Duodenal mucosa (tissue), 2 donors: Measurements from ENCODE around the gene MESP2.

ENCODE experiments used
- H3K27ac ChIP-seq: one replicate; pipeline ENCODE4 v1.7.0; 2013; ENCODE audit warnings: low read depth, low read length
- H3K27me3 ChIP-seq, 2 donors: one replicate each; pipeline ENCODE4 v1.7.0; 2013; ENCODE audit warnings: low read length in 2 of 2, control low read depth in 1 of 2; ENCODE audit not compliant: insufficient read depth in 2 of 2, control insufficient read depth in 1 of 2
- H3K36me3 ChIP-seq, 2 donors: one replicate each; pipeline ENCODE4 v1.7.0; 2013; ENCODE audit warnings: low read length in 2 of 2, control low read depth in 1 of 2; ENCODE audit not compliant: insufficient read depth in 2 of 2, control insufficient read depth in 1 of 2
- H3K4me1 ChIP-seq, 2 donors: one replicate each; pipeline ENCODE4 v1.7.0; 2013; ENCODE audit warnings: low read length in 2 of 2, control low read depth in 1 of 2; ENCODE audit not compliant: insufficient read depth in 2 of 2, control insufficient read depth in 1 of 2
- H3K4me3 ChIP-seq, 2 donors: one replicate each; pipeline ENCODE4 v1.7.0; 2013; ENCODE audit warnings: low read length in 2 of 2, low read depth in 1 of 2
- H3K9ac ChIP-seq, 2 donors: one replicate each; pipeline ENCODE4 v1.7.0; 2013; ENCODE audit warnings: low read length in 2 of 2, low read depth in 1 of 2
- H3K9me3 ChIP-seq, 2 donors: one replicate each; pipeline ENCODE4 v1.7.0; 2013; ENCODE audit warnings: low read length in 2 of 2, control low read depth in 1 of 2; ENCODE audit not compliant: control insufficient read depth in 1 of 2

Gene MESP2

GRCh38 chr15:89746386-89746780, 29.7 kb upstream of the MESP2 start:
- Histone ChIP-seq H3K27ac (no peak overlapping the region), H3K4me1 (peaks cover 9 to 12% of the 10 kb centered on the region in 2 donors), H3K4me3 (no peak overlapping the region), H3K9me3 (no peaks in the 10 kb centered on the region), H3K36me3 (no peaks in the 10 kb centered on the region), H3K9ac (no peak overlapping the region), H3K27me3 (peaks cover 0 to 5% of the 10 kb centered on the region in 2 donors)

DNA sequence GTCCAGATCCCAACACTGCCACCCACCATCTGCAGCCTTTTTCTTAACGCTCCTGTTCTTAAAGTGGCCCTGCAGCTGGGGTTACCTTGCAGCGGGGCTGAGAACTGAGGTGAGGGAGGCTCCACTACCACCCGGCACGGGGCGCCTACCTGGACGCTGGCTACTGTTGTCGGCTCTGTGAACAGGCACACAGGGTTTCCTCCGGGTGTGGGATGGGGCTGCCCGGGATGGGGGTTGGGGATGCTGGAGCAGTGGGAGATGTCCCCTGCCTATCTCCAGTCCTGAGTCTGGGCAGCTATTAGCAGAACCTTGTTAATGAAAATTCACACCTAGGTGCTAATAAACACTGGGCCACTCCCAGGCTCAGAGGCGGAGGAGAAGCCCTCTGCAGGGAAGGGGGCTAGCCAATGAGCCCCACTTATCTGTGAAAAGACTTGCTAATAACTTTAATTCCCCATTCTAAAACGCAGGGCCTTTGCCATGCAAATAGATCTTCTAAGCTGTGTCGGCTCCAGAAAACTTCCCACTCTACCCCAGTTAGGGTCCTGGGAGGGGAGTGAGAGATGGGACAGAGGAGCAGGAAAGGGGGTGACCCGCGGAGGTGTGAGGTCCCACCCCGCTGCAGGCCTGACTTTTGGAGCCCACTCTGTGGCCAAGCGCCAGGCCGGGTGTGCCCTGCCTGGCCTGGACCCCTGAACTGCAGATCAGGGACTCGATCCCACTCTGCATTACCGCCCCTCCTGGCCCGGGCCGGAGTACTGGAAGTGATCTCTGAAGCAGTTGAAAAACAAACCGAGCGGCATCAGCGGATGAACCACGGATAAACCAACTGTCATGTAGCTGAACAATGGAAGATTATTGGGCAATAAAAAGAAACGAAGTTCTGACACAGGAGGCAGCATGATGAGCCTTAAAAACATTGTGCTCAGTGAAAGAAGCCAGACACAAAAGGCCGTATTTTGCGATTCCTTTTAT, 28.1 kb upstream of the MESP2 start:
- Histone ChIP-seq H3K9me3 (no peaks in the 10 kb centered on the region), H3K4me1 (peaks cover 13 to 14% of the 10 kb centered on the region in 2 donors), H3K4me3 (no peak overlapping the region), H3K9ac (no peak overlapping the region), H3K27ac (no peak overlapping the region), H3K36me3 (no peaks in the 10 kb centered on the region), H3K27me3 (peaks cover 0 to 5% of the 10 kb centered on the region in 2 donors)

- Histone ChIP-seq H3K36me3 (no peaks in the 10 kb centered on the region), H3K9me3 (no peaks in the 10 kb centered on the region), H3K9ac (no peak overlapping the region), H3K27me3 (peaks cover 0 to 5% of the 10 kb centered on the region in 2 donors), H3K27ac (no peak overlapping the region), H3K4me1 (peaks cover 13 to 14% of the 10 kb centered on the region in 2 donors), H3K4me3 (no peak overlapping the region)
Observed at GRCh38 chr15:89749054-89749453, 27.1 kb upstream of the MESP2 start.

DNA sequence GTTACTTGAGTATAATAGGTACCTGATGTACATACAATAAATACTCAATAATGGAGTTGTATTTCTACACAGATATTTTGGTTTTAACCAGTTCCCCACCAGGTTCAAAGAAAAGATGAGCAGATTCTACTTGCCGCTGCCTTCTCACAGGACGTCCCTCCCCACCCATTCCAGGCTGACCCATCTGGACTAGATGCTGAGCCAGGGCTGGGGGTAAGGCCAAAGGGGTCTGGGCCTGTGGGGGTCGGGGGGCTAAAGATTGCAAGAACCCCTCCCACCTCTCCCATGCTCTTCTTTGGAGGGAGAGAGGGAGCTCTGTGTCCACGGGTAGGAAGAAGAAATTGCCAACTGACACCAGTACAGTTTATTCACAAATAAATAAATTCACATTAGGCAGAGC, 26.6 kb upstream of the MESP2 start:
- Histone ChIP-seq H3K36me3 (no peaks in the 10 kb centered on the region), H3K27ac (no peak overlapping the region), H3K4me3 (peak overlapping the region; percentile 71 to 72), H3K9me3 (no peaks in the 10 kb centered on the region), H3K9ac (no peak overlapping the region), H3K4me1 (peaks cover 13 to 14% of the 10 kb centered on the region in 2 donors), H3K27me3 (peaks cover 0 to 5% of the 10 kb centered on the region in 2 donors)

GRCh38 chr15:89749951-89750559, 26.1 kb upstream of the MESP2 start:
- H3K27ac ChIP-seq, result no peak overlapping the region
- peak overlapping the region; percentile 39 to 72 for H3K9ac ChIP-seq
- peaks cover 13 to 14% of the 10 kb centered on the region in 2 donors for H3K4me1 ChIP-seq
- peak overlapping the region; percentile 71 to 72 for H3K4me3 ChIP-seq
- H3K9me3 ChIP-seq, result no peaks in the 10 kb centered on the region
- H3K27me3 ChIP-seq, result peaks cover 0 to 5% of the 10 kb centered on the region in 2 donors
- H3K36me3 ChIP-seq, result no peaks in the 10 kb centered on the region

DNA sequence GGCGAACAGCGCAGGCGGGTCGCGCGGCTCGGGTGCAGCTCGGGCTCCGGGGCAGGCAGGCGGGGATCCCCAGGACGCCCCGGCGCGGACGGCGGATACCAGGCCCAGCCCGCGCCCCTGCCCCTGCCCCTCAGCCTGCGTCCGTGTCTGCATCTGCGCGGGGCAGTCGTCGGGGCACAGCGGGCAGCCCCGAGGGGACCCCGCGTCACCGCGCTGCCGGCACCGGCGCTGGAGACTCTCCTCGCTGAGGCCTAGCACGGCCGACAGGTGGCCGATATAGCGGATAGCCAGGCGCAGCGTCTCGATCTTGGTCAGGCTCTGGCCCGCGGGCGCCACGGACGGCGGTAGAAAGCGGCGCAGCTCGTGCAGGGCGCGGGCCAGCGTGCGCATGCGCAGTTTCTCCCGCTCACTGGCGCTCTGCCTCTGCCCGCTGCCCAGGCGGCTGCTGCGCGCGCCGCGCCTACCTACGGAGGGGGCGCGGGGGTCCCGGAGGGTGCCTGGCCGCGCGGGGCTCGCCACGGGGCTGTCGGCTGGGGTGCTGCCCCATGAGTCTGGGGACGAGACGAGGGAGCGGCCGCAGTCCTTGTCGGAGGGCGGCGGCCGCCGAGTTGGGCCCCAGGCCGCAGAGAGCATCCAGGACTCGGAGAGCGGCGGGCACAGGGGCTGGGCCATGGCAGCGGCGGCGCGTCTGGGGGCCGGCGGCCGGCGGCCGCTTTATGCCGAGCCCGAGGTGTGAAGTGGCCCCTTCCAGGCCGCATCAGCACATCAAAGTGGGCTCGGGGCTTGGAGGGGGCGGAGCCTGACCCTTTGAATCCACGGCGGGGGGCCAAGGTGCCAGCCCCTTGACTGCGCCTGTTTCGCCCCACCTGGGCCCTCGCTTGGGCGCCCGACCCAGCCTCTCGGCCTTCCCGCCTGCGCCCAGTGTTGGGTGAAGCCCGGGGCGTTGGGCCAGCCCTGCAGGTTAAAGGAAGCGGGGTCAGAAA, 25.3 kb upstream of the MESP2 start, which contains the start of gene MESP1:
MESP1 (minus strand) TSS at position 690 of the 983 bp plus-strand sequence; CDS start at position 672, 18 bp downstream.
- peaks cover 13 to 14% of the 10 kb centered on the region in 2 donors for H3K4me1 ChIP-seq
- no peak within 1 kb of the TSS for H3K27ac ChIP-seq
- H3K27me3 ChIP-seq, result peaks cover 0 to 4% of the 10 kb centered on the region in 2 donors
- no peaks in the 10 kb centered on the region for H3K9me3 ChIP-seq
- peak within 1 kb of the TSS; percentile 71 to 72 for H3K4me3 ChIP-seq
- H3K9ac ChIP-seq, result peak within 1 kb of the TSS; percentile 39 to 72
- no peaks in the 10 kb centered on the region for H3K36me3 ChIP-seq

DNA sequence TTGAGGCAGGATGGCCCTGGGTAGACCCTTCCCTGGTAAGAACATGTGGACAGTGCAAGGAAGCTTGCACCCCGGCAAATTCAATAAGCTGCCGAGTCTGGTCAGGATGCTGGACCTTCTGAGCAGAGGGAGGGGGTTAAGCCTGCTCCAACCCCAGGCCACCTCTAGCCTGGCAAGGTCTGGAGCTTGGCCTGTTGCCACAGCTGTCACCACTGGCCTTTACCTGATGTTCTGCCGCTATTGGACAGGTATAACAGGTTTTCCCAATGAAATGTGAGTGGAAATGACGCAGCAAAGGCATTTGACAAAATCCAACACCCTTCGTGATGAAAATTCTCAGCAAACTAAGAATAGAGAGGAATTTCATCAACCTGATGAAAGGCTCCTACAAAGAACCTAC, 24.4 kb upstream of the MESP2 start:
- Histone ChIP-seq H3K4me3 (no peak overlapping the region), H3K36me3 (no peaks in the 10 kb centered on the region), H3K27me3 (no peaks in the 10 kb centered on the region), H3K9ac (no peak overlapping the region), H3K27ac (no peak overlapping the region), H3K9me3 (no peaks in the 10 kb centered on the region), H3K4me1 (peaks cover 13 to 14% of the 10 kb centered on the region in 2 donors)

DNA sequence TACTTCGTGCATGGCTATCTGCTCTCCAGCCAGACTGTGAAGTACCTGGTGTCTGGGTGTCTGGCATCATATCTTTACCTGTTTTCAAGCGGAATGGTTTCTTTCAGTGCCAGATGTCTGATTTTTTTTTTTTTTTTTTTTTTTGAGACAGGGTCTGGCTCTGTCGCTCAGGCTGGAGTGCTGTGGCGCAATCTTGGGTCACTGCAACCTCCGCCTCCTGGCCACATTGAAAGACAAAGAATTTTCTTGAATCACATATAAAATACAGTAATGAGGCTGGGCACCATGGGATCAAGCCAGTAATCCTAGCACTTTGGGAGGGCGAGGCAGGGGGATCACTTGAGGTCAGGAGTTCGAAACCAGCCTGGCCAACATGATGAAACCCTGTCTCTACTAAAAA, 22.3 kb upstream of the MESP2 start:
- Histone ChIP-seq H3K4me3 (no peak overlapping the region), H3K27me3 (no peaks in the 10 kb centered on the region), H3K27ac (no peak overlapping the region), H3K36me3 (no peaks in the 10 kb centered on the region), H3K9ac (no peak overlapping the region), H3K4me1 (peaks cover 13 to 14% of the 10 kb centered on the region in 2 donors), H3K9me3 (no peaks in the 10 kb centered on the region)

- H3K36me3 ChIP-seq, result no peaks in the 10 kb centered on the region
- H3K4me3 ChIP-seq, result no peak overlapping the region
- H3K9ac ChIP-seq, result no peak overlapping the region
- no peaks in the 10 kb centered on the region for H3K27me3 ChIP-seq
- H3K9me3 ChIP-seq, result no peaks in the 10 kb centered on the region
- H3K27ac ChIP-seq, result no peak overlapping the region
- H3K4me1 ChIP-seq, result peaks cover 12 to 14% of the 10 kb centered on the region in 2 donors
Observed at GRCh38 chr15:89754361-89755154, 21.6 kb upstream of the MESP2 start.
